NCI-H128 (cell line): ENCODE data around the gene MON1A.
"Not testable (repeated sequence)": the region's sequence is repeated elsewhere in the genome, so short reads cannot be mapped to it uniquely, and the experiment has no call there.

Experiments used
- DNase-seq: peaks from one replicate; lab custom pipeline; 2025; ENCODE audit not compliant: unreplicated experiment; lab: John Stamatoyannopoulos, UW

MON1A gene

DNA sequence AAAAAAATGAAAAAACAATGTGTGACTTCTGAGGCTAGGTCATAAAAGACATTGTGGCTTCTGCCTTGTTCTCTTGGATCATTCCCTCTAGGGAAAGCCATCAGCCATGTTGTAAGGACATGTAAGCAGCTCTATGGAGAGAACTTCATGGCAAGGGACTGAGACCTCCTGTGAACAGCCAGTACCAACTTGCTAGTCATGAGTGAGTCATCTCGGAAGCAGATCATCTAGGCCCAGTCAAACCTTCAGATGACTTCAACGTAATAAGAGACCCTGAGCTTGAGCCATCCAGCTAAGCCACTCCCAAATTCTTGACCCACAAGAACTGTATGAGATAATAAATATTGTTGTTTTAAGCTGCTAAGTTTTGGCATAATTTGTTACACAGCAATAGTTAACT, 4.9 kb downstream of the MON1A start:
- DNase-seq, result no peak

- not testable (repeated sequence) for DNase-seq
These were observed 11.6 kb downstream of the MON1A start for GRCh38 chr3:49917806-49918590.

DNA sequence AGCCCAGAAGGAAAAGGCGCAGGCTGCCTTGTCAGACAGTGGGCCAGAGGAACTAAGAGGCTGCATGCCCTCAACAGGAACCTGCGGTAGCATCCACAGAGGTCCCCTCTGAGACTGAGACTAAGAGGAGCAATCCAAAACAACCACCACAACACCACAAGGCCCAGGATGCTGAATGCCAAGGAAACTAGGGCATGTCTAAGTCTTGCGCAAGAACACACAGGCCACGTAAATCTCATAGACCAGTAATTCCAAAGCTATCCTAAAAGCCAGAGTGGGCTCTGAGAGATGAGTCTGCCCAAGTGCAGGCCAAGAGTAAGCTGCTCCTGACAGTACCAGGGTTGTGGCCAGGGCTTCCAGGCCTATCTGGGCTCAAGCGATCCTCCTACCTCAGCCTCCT, 12.9 kb downstream of the MON1A start:
- DNase-seq, result no peak

GRCh38 chr3:49914906-49915305, 14.7 kb downstream of the MON1A start:
- no peak for DNase-seq

GRCh38 chr3:49912881-49913281, 16.7 kb downstream of the MON1A start:
- no peak for DNase-seq

GRCh38 chr3:49911611-49912010, 18.0 kb downstream of the MON1A start:
- DNase-seq, result no peak

- DNase-seq, result no peak
These were observed 18.5 kb downstream of the MON1A start for GRCh38 chr3:49911124-49911420.

GRCh38 chr3:49910409-49911123, 19.0 kb downstream of the MON1A start:
- no peak for DNase-seq

- no peak for DNase-seq
These were observed 21.0 kb downstream of the MON1A start for GRCh38 chr3:49908373-49909199.

DNA sequence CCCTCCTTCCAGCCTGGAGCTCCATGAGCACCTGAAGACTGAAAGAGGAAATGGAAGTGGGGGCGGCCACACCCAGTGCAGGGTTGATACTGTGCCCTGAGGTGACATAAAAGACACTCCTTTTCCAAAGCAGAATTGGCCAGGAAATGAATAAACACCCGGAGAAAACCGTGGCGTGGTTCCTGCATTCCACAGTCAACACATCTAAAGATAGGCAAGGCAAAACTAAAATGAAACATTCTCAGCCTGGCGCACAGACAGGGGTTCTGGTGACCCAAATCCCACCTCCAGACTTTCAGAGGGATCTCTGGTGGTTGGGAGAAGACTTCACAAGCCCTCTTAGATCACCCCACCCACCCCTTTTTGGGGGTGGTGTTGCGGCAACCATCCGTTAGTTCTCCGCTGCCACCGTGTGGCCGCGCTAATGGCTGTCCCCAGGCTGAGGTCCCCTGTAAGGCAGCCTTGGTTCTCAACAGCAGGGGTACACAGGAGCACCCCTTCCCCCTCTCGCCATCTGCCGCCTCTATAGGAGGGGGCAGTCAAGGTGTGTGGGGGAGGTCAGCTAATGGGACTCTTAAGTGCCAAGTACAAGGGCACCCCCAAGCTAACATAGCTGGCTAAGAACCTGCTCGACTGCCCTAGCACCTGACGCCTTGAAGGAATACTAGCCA, 23.4 kb downstream of the MON1A start:
- DNase-seq, result no peak

GRCh38 chr3:49904448-49904847, 25.2 kb downstream of the MON1A start:
- not testable (repeated sequence) for DNase-seq

DNA sequence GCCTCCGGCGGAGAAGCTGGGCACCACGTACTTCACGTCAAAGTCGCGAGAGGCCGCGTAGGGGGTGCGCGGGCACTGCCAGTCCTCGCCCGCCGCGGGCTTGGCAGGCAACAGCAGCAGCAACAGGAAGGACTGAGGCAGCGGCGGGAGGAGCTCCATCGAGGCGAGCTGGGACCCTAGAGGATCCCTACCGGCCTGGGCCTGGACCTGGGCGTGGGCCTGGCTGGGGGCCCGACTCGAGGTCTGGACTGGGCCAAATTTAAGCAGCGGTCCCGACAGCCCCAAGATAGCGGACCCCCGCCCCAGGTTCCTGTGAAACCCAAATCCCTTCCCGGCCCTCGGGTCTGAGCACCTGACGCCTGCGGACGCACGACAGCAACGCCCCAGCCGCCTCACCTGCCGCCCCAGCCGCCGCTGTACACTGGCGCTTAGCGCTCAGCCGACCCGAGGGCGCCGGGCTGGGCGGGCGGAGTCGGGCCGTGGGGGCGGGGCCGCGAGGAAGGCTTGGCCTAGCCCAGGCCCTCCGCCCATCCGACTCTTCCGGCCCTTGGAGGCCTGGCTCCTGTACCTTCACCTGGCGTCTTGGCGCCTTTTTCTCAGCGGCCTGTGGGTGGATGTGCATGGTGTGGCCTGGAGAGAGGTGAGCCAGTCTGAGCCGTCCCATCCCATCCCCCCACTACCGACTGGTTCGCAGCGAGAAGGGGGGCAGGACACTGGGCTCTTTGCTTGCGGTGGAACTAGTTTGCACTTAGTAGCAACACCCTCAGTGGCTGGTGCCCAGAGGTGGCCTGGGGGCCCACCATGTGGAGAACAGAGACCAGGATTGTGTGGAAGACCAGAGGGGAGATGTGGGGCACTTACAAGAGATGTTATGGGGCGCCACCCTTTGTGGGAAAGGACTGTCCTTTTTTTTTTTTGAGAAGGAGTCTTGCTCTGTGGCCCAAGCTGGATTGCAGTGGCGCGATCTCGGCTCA, 25.9 kb downstream of the MON1A start, which contains the start of gene MST1R:
TSS of gene MST1R (minus strand) at position 423 of the 974 bp plus-strand sequence. CDS start at position 159, 264 bp downstream.
- no peak for DNase-seq

- DNase-seq, result no peak
These were observed 26.9 kb downstream of the MON1A start for GRCh38 chr3:49902511-49903345.

DNA sequence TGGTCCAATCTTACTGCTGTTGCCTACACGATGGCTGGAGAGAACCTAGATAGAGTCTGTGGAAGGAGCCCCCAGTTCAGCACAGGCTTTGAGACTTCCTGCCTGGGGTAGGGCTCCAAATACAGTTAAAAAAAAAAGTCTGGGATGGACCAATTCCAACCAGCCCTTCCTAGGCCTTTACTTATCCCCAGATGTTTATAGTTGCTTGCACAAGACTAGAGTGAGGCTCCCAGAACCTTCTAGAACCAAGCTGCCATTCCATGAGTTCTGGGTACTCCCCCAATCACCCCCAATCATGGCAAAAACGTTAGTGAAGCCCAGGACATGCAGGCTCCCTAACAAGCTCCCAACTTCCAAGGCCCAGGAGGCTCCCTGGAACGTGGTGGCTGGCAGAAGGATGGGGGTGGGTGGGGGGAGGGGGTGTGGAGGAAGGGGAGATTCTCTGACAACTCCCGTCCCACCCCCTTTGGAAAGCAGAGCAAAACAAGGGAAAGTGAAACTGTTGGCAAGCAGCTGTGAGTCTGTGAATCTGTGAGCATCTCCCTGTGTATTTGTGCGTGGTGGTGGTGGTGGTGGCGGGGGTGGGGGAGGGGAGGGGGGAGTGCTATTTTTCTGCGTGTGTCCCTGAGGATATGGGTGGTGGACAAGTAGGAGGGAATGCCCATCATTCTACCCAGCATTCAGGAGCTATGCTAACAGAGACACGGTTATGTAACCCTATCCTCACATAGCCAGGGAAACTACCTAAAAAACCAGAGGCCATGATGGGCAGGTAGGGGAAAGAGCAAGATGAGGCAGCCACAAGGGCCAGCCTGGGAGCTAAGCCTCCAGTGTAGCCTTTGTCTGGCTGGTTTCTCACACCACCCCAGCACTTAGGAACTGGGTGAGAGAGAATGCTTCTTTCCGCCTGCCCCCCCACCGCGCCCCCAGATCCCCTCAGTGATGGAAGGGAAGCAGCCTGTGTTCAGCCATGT, 28.0 kb downstream of the MON1A start:
- DNase-seq, result no peak

DNA sequence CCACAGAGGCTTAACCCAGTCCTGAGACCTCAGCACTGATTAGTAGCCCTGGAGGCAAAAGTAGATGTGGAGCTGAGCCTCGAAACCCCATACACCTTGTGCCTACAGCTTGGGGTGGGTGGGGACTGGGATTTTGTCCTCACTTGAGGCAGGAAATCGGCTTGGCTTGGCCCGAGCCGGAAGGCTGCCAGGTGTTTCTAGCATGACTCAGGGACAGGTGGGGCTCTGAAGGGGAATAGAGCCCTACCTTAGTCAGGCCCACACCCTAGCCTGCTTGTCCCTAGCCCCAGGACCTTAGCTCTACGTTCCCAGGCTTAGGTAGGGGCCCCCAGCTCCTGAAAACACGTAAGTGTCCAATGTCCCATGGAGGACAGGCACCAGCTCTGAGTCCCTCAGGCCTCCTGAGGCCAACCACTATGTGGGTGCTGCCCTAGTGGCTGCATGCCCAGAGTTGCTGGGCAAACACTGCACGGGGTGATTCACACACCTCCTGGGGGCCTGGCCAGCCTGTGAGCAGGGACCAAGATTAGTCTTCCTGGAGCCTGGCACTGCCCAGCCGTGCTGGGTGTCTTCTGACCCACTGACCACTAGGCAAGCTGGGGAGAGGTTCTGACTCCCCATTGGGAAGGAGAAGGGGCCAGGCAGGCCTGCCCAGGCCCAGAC, 29.0 kb downstream of the MON1A start:
- DNase-seq, result no peak

DNA sequence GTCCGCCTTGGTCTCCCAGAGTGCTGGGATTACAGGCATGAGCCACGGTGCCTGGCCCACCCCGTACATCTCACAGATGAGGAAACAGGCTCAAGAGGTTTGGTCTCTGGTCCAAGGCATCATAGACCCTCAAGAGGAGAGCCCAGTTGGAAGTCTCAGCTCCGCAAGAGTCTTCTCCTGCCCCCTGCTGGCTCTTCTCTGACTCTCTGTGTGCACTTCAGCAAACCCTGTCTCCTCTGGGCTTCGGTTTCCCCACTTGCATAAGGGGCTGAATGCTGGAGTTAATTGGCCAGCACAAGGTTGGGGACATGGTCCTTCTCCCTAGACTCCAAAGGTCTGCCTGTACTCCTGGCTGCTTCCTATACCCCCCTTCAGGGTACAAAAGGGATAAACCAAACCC, 29.8 kb downstream of the MON1A start:
- no peak for DNase-seq

GRCh38 chr3:49898991-49899390, 30.6 kb downstream of the MON1A start:
- no peak for DNase-seq
